Hypothalamus (tissue), 51 donors: ENCODE results near the gene NTF4.

Source experiments
- DNase-seq, 51 donors: peaks; one replicate each; lab custom pipeline; 2025; lab: John Stamatoyannopoulos, UW

NTF4 gene

DNA sequence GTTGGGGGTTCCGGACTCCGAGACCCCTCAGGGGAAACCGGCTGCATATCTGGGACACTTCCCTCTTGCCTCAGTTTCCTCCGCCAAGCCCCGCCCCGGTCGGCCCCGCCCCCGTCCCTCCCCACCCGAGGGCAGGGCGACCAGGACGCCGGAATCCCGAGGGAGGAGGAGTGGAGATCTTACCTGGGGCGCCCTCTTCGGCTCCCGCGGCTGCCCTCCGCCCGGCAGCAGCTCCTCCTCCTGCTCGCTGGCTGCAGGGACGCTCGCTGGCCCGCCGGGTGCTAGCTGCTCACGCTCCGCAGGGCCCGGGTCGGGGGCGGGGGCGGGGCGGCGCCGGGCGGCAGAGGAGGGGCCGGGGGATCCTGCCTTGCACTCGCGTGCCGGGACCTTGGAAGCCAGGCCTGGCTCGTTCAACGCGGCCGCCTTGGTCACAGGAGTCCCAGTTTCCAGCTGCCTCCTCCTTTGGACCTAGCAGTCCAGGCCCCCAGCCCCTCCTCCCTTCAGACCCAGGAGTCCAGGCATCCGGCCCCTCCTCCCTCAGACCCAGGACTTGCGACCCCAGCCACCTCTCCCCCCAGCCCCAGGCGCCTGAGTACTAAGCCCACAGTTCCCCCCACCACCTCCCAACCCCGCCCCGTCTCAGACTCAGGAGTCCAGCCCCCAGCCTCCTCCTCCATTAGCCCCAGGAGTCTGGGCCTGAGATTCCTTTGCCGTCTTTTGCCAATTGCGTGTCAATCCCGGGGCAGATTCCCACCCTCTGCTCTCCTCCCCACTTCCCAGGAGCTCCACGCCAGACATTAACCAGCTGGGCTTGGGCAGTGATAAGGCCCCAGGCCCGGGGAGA lies at the start of gene NTF4:
TSS of gene NTF4 (minus strand) at position 51 of the 844 bp plus-strand sequence. CDS start 2,821 bp downstream, outside the sequence.
- DNase-seq, result no peak

DNA sequence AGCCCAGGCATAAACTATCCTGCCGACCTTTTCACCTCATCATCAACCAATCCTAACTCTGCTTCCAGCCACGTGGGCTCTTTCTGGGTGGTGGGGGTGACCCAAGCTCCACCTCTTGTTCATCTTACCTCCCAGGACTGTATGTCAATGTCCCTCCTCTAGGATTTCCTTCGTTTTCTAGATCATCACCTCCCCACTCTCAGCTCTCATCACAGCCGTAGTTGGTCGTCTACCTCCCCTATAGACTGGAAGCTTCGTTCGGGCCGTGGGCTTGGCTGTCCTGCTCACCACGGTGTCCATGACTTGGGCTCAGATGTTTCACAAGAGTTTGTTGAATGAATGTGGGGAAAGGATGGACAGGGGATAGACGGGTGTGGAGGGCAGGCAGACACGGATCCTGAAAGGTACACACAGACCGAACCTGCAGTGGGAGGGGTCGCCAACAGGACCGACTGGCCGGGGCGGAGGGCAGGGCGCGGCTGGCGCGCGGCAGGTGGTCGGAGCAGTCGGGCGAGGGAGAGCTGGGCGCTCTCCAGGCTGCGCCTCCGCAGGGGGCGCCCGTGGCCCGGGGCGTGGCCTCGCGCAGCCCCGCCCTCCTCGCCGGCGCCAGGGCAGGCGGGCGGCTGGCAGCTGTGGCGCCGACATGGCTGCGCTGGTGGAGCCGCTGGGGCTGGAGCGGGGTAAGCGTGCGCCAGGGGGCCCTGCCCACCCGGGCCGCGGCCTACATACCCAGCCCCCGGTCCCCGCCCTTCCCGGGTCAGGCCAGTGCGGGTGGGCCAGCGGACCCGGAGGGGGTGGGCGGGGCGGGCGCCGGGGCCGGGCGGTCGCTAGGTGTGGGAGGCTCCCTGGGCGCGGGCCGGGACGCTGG lies 49.4 kb upstream of the NTF4 start, which contains the start of gene LIN7B:
TSS of gene LIN7B (plus strand) at position 609 of the 868 bp plus-strand sequence. CDS start at position 644, 35 bp downstream.
- DNase-seq, result peak in 46 of 51 donors; percentile 13 to 83 (median 48)

DNA sequence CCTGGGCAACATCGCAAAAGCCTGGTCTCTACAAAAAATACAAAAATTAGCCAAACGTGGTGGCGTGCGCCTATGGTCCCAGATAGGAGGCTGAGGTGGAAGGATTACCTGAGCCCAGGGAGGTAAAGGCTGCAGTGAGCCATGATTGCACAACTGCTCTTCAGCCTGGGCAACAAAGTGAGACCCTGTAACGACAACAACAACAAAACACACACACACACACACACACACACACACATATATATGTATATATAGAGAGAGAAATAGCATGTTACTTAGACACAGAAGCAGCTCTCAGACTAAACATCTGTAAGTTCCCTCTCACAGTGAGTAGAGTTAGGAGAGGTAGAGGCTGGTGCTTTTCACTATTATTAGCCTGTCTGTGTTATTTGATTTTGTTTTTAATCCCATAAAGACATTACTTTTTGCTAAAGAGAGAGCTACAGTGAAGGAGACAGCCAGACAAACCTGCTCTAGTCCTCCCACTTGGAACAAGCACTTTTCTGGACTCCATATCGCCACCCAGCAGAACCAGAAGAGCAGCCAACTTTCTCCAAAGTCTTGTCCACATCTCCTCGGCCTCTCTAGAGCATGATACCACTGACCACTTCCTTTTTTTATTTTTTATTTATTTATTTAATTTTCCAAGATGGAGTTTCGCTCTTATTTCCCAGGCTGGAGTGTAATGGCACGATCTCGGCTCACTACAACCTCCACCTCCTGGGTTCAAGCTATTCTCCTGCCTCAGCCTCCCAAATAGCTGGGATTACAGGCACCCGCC lies 46.8 kb upstream of the NTF4 start:
- no peak for DNase-seq

- DNase-seq, result no peak
Observed at GRCh38 chr19:49110567-49110966, 45.9 kb upstream of the NTF4 start.

DNA sequence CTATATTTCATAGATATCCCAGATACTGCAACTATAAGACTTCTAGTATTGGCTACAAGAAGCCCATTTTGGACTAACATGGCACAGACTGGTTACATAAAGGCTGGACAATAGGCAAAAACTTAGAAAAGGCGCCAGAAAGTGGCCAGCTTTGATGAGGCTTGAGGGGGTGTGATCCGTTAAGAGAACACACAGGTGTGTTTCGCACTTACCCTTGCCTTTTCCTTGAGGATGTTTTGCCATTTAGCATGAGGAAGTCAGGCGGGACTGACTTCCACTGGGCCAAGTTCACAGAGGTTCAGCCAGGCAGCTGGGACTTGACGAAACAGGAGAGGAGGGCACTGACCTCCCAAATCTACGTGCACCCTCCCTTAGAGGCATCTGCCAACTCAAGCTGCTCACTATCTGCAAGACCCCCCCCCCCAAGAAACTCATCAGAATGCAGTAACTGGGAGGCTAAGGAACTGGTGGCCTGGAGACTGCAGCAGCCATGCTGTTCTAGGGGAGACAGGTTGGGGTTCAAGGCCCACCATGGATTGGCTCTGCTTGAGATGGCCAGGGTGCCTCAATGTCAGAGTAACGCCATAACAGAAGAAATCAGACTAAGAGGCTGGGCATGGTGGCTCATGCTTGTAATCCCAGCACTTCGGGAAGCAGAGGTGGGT lies 45.1 kb upstream of the NTF4 start:
- DNase-seq, result no peak

DNA sequence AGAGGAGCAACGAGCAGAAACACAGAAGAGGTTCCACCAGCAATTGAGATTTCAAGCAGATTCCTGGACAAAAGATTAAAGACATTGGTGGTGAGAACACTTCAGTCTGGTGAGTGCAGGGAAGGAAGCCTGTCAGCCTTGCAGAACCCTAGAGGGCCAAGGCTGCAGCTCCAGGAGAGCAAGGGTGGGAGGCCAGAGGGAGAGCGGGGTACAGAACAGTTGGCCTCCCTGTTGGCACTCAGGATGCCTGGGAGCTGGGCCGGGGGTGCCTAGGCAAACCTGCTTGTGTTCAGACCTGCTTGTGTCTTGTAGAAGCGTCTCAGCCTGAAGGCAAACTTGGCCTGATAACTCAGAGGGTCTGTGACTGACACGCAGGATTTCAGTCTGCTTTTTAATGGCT lies 44.4 kb upstream of the NTF4 start:
- DNase-seq, result no peak

GRCh38 chr19:49107625-49108459 lies 43.2 kb upstream of the NTF4 start:
- no peak for DNase-seq

DNA sequence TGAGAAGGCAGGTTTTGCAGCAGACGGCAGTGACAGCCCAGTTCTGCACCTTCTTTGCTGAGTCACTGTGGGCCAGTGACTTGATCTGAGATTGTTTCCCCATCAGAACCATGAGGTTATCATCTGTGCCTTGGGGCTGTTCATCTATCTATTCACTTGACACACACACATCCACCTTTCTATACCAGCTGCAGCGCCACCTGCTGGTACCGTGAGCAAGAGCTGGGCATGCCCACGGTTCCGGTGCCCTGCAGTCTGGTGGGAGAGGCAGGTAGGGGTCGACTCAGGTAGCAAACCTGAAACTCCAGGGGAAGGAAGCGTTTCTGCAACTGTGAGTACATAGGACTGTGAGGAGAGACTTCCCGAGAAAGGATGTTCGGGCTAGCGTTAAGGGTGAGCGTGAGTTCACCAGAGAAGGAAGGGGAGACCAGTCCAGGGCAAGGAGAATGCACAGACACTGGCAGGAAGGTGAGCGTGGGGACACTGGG lies 42.1 kb upstream of the NTF4 start:
- DNase-seq, result peak in 29 of 51 donors; percentile 3 to 56 (median 23)

- DNase-seq, result no peak
Observed at GRCh38 chr19:49104229-49104864, 39.7 kb upstream of the NTF4 start.

GRCh38 chr19:49103331-49104085 lies 38.9 kb upstream of the NTF4 start:
- DNase-seq, result no peak

DNA sequence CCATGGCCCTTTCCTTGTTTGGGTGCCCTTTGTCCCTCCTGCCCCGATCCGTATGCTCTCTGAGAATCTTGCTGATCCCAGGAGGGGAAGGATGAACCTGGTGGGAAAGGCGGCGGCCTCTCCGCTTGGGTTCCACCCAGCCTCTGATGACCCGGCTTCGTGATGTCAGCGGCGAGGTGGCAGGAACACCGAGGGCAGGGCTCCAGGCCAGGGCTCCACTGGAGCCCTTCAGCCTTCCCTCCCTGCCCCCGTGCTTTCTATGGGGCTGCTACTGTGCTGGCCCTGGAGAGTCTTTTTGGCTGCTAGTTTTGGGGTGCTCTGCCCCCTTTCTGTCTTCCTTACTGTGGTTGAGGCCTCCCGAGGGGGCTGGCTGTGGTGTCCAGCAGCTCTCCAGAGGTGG lies 37.7 kb upstream of the NTF4 start:
- no peak for DNase-seq

DNA sequence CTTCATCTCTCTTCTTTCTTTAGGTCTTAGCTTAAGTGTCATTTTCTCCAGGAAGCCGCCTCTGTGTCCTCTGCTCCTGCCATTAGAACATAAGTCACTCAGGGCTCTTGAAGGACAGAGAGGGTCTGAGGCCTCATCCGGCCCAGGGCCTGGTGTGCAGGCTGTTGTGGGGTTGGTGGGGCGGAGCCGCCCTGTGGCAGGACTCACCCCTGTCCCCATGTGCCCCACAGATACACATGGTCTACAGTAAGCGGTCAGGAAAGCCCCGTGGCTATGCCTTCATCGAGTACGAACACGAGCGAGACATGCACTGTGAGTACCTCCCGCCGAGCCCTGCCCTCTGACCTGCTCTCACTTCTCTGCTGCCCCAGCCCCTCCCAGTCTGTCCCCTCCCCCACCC lies 36.5 kb upstream of the NTF4 start:
- DNase-seq, result no peak

GRCh38 chr19:49098795-49099194 lies 34.2 kb upstream of the NTF4 start:
- no peak for DNase-seq

DNA sequence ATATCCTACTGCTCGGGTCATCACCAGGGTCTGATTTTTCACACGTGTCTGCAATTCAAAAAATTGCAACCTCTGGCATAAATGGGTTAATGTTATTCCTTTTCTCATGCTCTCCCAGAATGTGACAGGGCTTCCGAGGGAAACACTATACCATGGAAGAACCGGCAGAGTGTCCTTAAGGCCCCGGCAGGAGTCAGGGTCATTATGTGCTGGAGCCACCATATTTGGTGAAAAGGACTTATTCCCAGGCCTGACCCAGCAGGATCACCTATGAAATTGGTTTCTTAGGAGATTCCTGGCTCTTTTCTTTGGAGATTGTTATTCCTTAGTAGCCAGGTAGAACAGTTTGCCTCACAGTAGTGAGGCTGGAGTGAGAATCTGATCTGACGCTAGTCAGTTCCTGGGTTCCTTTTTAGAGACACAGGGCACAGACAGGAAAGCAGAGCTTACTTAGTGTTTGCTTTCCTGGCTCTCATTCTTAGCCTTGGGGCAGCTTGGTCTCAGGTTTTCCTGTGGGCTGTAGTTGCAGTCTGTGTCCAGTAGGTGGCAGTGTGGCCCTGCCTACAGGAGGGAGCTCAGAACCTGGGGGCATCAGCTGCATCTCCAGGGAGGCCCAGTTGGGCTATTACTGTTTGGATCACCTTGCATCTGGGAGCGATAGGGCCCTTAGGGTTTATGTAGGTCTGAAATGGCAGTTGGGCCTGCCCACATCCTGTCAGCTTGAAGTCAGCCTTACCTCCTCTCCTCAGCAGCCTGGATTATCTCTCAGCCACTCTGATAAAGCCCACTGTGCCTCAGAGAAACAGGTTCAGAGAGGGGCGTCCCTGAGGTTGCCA lies 33.1 kb upstream of the NTF4 start:
- peak in 43 of 51 donors; percentile 5 to 77 (median 41) for DNase-seq

DNA sequence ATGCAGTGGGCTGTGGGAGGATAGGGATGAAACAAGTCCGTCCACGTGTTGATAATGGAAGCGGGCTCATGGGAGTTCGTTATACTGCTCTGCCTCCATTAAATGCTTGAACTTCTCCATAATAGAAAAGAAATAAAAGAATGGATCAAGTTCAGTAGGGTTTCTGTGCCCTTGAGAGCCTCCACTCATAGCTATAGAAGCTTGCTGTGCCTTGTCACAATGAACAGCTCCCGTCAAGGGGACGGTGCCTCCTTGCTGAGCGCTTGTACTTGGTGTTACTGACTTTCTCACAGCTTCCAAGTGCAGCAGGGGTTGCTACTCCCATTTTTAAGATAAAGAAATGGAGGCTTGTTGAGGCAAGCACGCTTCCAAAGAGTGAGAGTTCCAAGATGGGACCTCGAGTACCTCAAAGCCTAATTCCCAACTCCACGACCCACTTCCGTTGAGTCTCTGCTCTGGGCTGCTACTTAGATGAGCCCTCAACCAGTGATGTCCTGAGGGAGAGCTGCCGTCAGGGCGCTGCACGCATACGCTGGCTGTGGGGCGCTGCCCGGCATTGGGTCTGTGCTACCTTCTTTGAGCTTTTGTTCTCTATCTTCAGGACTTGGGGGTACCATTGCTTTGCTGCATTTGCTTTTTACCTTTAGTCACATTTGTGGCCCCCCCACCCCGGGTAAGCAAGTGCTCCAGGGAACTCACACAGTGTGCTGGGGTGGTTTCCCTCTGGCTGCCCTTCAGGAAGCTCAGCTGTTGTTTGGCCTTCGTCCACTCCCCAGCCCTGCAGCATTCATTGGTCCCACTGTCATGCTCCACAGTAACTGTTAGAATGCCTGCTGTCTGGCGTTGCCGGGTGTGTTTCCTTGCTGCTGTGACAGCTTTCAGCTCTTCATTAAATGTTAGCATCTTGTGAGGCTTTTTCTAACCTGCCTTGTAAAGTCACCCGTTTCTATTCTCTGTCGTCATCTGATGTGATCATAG lies 30.2 kb upstream of the NTF4 start:
- DNase-seq, result peak in 36 of 51 donors; percentile 5 to 75 (median 32)

GRCh38 chr19:49092686-49093085 lies 28.1 kb upstream of the NTF4 start:
- DNase-seq, result no peak
